Mesenchymal stem cell (in vitro differentiated cells and primary cell): ENCODE measurements around the gene TMEM272.

Experiments
- DNase-seq: peaks from one replicate; pipeline ENCODE4 v3.0.0-alpha.2; 2013
- H2AFZ ChIP-seq: one replicate; pipeline ENCODE4 v1.6.1; 2013; ENCODE audit warnings: low read depth, mild to moderate bottlenecking, control low read depth, inconsistent platforms, low read length, moderate library complexity
- H2AK5ac ChIP-seq: 2 replicates; pipeline ENCODE4 v1.6.1; 2013; ENCODE audit warnings: low read length, moderate library complexity, mild to moderate bottlenecking, inconsistent platforms; ENCODE audit not compliant: severe bottlenecking
- H2BK120ac ChIP-seq: one replicate; pipeline ENCODE4 v1.6.1; 2013; ENCODE audit warnings: low read depth, mild to moderate bottlenecking, inconsistent platforms, low read length, moderate library complexity
- H2BK12ac ChIP-seq, 2 experiments: one replicate each; pipeline ENCODE4 v1.6.1; 2013; ENCODE audit warnings: inconsistent platforms in 2 of 2, low read length in 2 of 2, mild to moderate bottlenecking in 2 of 2, moderate library complexity in 2 of 2, control low read depth in 1 of 2
- H2BK15ac ChIP-seq: one replicate; pipeline ENCODE4 v1.6.1; 2013; ENCODE audit warnings: mild to moderate bottlenecking, low read depth, inconsistent platforms; ENCODE audit not compliant: poor library complexity, severe bottlenecking
- H2BK5ac ChIP-seq: 2 replicates; pipeline ENCODE4 v1.6.1; 2013; ENCODE audit warnings: low read depth, mild to moderate bottlenecking, low read length, control low read depth, inconsistent platforms; ENCODE audit not compliant: poor library complexity, severe bottlenecking
- H3K14ac ChIP-seq, 2 experiments: one replicate each; pipeline ENCODE4 v1.6.1; 2013; ENCODE audit warnings: inconsistent platforms in 2 of 2, low read length in 2 of 2, control low read depth in 1 of 2, mild to moderate bottlenecking in 1 of 2, moderate library complexity in 1 of 2
- H3K18ac ChIP-seq, 2 experiments: one replicate each; pipeline ENCODE4 v1.6.1; 2013; ENCODE audit warnings: inconsistent platforms in 2 of 2, low read length in 2 of 2, control low read depth in 1 of 2, low read depth in 1 of 2, mild to moderate bottlenecking in 1 of 2
- H3K23ac ChIP-seq, 2 experiments: one replicate each; pipeline ENCODE4 v1.6.1; 2013; ENCODE audit warnings: inconsistent platforms in 2 of 2, low read length in 2 of 2, mild to moderate bottlenecking in 2 of 2, moderate library complexity in 2 of 2, control low read depth in 1 of 2
- H3K27ac ChIP-seq: 2 replicates; pipeline ENCODE4 v1.5.1; 2013; ENCODE audit warnings: mild to moderate bottlenecking, moderate library complexity, low read length, control low read depth, inconsistent platforms; ENCODE audit not compliant: poor library complexity, severe bottlenecking
- H3K27me3 ChIP-seq, 2 experiments: 2 replicates each; pipeline versions ENCODE4 v1.6.1 to v1.7.0; 2013; ENCODE audit warnings: low read length in 2 of 2, mild to moderate bottlenecking in 2 of 2, moderate library complexity in 2 of 2, control low read depth in 1 of 2, inconsistent platforms in 1 of 2; ENCODE audit not compliant: control insufficient read depth in 1 of 2, insufficient read depth in 1 of 2
- H3K36me3 ChIP-seq, 2 experiments: 2 replicates each; pipeline versions ENCODE4 v1.6.1 to v1.7.0; 2013; ENCODE audit warnings: low read length in 2 of 2, control low read depth in 1 of 2, inconsistent platforms in 1 of 2, low read depth in 1 of 2, mild to moderate bottlenecking in 1 of 2; ENCODE audit not compliant: insufficient read depth in 2 of 2, control insufficient read depth in 1 of 2
- H3K4ac ChIP-seq, 2 experiments: one replicate each; pipeline ENCODE4 v1.6.1; 2013; ENCODE audit warnings: inconsistent platforms in 2 of 2, low read length in 2 of 2, mild to moderate bottlenecking in 2 of 2, moderate library complexity in 2 of 2, control low read depth in 1 of 2, low read depth in 1 of 2
- H3K4me1 ChIP-seq: 2 replicates; pipeline ENCODE4 v1.6.1; 2013; ENCODE audit warnings: low read depth, low read length, control low read depth; ENCODE audit not compliant: control insufficient read depth, insufficient read depth
- H3K4me2 ChIP-seq: 2 replicates; pipeline ENCODE4 v1.6.1; 2013; ENCODE audit warnings: low read length, mild to moderate bottlenecking, inconsistent platforms; ENCODE audit not compliant: poor library complexity, severe bottlenecking
- H3K4me3 ChIP-seq, 2 experiments: 2 replicates each; pipeline versions ENCODE4 v1.5.1 to v1.7.0; 2013; ENCODE audit warnings: low read length in 2 of 2, mild to moderate bottlenecking in 2 of 2, control low read depth in 1 of 2, low read depth in 1 of 2; ENCODE audit not compliant: insufficient read depth in 1 of 2
- H3K79me1 ChIP-seq: replicated peaks from 2 replicates; pipeline ENCODE4 v1.6.1; 2013; ENCODE audit warnings: mild to moderate bottlenecking, control low read depth, low read length, inconsistent platforms; ENCODE audit not compliant: poor library complexity, severe bottlenecking
- H3K9ac ChIP-seq: 2 replicates; pipeline ENCODE4 v1.7.0; 2013; ENCODE audit warnings: mild to moderate bottlenecking, low read length, moderate library complexity
- H3K9me3 ChIP-seq: 2 replicates; pipeline ENCODE4 v1.7.0; 2013; ENCODE audit warnings: mild to moderate bottlenecking, low read length; ENCODE audit not compliant: control insufficient read depth
- H4K8ac ChIP-seq: one replicate; pipeline ENCODE4 v1.6.1; 2013; ENCODE audit warnings: inconsistent platforms, mild to moderate bottlenecking, low read length, moderate library complexity
- H4K91ac ChIP-seq: one replicate; pipeline ENCODE4 v1.6.1; 2013; ENCODE audit warnings: mild to moderate bottlenecking, low read length, inconsistent platforms
- WGBS: methylation state at CpG from one replicate; pipeline ENCODE4 v1.1.7; 2013; ENCODE audit warnings: mixed read lengths; 5-methylcytosine and 5-hydroxymethylcytosine counted together

TMEM272 gene

DNA sequence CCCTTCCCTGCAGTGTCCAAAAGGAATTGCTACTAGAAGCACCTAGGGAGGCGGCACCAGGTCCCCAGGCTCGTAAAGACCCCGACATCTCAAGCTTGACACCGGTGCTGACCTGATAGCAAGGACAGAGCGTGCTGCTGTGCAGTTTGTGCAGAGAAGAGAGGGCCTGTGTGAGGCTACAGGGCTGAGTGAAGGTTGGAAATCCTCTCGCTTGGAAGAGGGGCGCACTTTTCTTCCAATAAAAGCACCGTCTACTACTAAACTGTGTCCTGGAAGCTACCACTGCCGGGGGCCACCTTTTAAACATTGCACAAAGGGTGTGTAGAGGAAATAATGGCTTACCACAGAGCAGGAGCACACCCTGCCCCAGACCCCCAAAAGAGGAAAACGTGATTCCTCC, 11.0 kb downstream of the TMEM272 start:
- H3K23ac ChIP-seq = no peak overlapping the region
- H2AK5ac ChIP-seq = no peak overlapping the region
- no peak overlapping the region for H2BK15ac ChIP-seq
- no peak overlapping the region for H3K4ac ChIP-seq
- no peaks in the 10 kb centered on the region for H3K36me3 ChIP-seq
- H2AFZ ChIP-seq = no peak overlapping the region
- H3K4me2 ChIP-seq = no peak overlapping the region
- no peak overlapping the region for H3K18ac ChIP-seq
- no peak overlapping the region for H2BK5ac ChIP-seq
- H3K27me3 ChIP-seq = peaks cover 45 to 48% of the 10 kb centered on the region in 2 experiments
- no peak overlapping the region for H4K8ac ChIP-seq
- no peak overlapping the region for H2BK120ac ChIP-seq
- no peak overlapping the region for H3K4me3 ChIP-seq
- no peak overlapping the region for H3K14ac ChIP-seq
- H3K79me1 ChIP-seq = no peaks in the 10 kb centered on the region
- H3K9ac ChIP-seq = no peak overlapping the region
- no peak overlapping the region for H2BK12ac ChIP-seq
- H3K4me1 ChIP-seq = peaks cover 5% of the 10 kb centered on the region
- H3K27ac ChIP-seq = no peak overlapping the region
- H3K9me3 ChIP-seq = no peaks in the 10 kb centered on the region
- H4K91ac ChIP-seq = no peak overlapping the region
- WGBS = 88% methylated on average over 9 of the region's 10 CpGs
- DNase-seq = no peak

DNA sequence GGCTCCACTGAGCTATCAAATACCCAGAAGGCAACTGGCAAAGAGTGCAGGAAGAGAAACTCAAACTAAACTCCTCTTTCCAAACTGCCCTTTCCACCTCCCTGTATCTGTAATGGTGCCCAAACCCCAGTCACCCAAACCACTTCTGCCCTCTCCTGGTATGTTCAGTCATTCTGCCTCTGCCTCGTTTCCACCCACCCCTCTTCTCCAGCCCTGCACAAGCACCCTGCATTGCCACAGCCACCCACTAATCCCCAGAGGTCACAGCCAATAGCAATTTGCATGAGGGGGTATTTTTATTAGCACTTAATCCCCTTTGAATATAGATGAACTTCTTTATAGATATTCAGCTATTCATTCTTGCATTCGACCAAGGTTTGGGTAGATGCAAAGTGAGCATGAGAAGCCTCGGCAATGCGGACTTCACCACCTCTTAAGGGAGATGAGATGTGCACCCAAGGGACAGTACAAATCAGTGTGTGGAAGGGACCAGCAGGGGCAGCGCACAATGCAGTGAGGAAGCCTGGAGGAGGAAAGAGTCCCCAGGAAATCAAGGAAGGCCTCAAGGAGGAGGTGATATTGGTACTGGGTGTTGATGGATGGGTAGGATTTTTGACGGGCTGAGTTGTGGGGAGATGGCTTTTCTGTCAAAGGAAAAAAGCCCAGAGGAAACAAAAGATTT, 12.4 kb downstream of the TMEM272 start:
- Histone ChIP-seq H2BK120ac (no peak overlapping the region), H3K9me3 (no peaks in the 10 kb centered on the region), H2AFZ (no peak overlapping the region), H3K23ac (no peak overlapping the region), H3K4me1 (no peaks in the 10 kb centered on the region), H2BK12ac (no peak overlapping the region), H3K4me3 (no peak overlapping the region), H3K4ac (no peak overlapping the region), H4K8ac (no peak overlapping the region), H2BK15ac (no peak overlapping the region), H3K18ac (no peak overlapping the region), H3K36me3 (no peaks in the 10 kb centered on the region), H3K14ac (no peak overlapping the region), H3K79me1 (no peaks in the 10 kb centered on the region), H3K9ac (no peak overlapping the region), H3K27ac (no peak overlapping the region), H2BK5ac (no peak overlapping the region), H3K27me3 (peaks cover 52 to 60% of the 10 kb centered on the region in 2 experiments), H2AK5ac (no peak overlapping the region), H3K4me2 (no peak overlapping the region), H4K91ac (no peak overlapping the region)
- DNase-seq = peak; percentile 17
- 80% methylated on average over 5 of the region's 6 CpGs for WGBS

GRCh38 chr13:51831519-51831918, 13.5 kb downstream of the TMEM272 start:
- Histone ChIP-seq H2BK15ac (no peak overlapping the region), H3K18ac (no peak overlapping the region), H2BK5ac (no peak overlapping the region), H2BK12ac (no peak overlapping the region), H2AK5ac (no peak overlapping the region), H2AFZ (no peak overlapping the region), H3K9ac (no peak overlapping the region), H3K4me2 (no peak overlapping the region), H3K4me1 (no peaks in the 10 kb centered on the region), H3K23ac (no peak overlapping the region), H3K27me3 (peaks cover 53 to 70% of the 10 kb centered on the region in 2 experiments), H3K4ac (no peak overlapping the region), H2BK120ac (no peak overlapping the region), H4K91ac (no peak overlapping the region), H3K4me3 (no peak overlapping the region), H3K27ac (no peak overlapping the region), H3K79me1 (no peaks in the 10 kb centered on the region), H3K14ac (no peak overlapping the region), H4K8ac (no peak overlapping the region), H3K9me3 (no peaks in the 10 kb centered on the region), H3K36me3 (no peaks in the 10 kb centered on the region)
- DNase-seq = no peak
- WGBS = 94% methylated on average over 5 of the region's 5 CpGs

DNA sequence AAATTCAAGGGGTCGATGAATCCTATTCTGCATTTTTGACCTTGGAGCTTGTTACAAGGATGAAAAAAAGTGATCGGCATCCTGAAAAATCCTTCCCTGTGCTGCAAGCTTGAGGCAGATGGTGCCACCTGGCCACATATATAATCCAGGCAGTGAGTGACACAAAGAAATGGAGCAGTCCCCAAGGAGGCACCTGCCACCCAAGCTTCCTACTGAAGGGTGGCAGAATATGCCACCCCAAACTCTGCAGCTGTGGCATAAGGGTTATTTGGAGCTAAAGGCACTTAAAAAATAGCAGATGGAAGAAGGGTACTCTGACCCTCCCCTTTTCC, 15.4 kb downstream of the TMEM272 start:
- H2BK12ac ChIP-seq = no peak overlapping the region
- no peaks in the 10 kb centered on the region for H3K4me1 ChIP-seq
- no peak overlapping the region for H3K27ac ChIP-seq
- no peak overlapping the region for H3K18ac ChIP-seq
- no peak overlapping the region for H2BK120ac ChIP-seq
- H3K79me1 ChIP-seq = no peaks in the 10 kb centered on the region
- no peak overlapping the region for H4K8ac ChIP-seq
- H4K91ac ChIP-seq = no peak overlapping the region
- H3K4me3 ChIP-seq = no peak overlapping the region
- no peak overlapping the region for H3K9ac ChIP-seq
- H3K4ac ChIP-seq = no peak overlapping the region
- H2AK5ac ChIP-seq = no peak overlapping the region
- no peaks in the 10 kb centered on the region for H3K36me3 ChIP-seq
- H3K14ac ChIP-seq = no peak overlapping the region
- H3K27me3 ChIP-seq = peaks cover 50 to 74% of the 10 kb centered on the region in 2 experiments
- H2BK5ac ChIP-seq = no peak overlapping the region
- no peak overlapping the region for H2BK15ac ChIP-seq
- WGBS = 98% methylated on average over 2 of the region's 2 CpGs
- H3K9me3 ChIP-seq = no peaks in the 10 kb centered on the region
- no peak overlapping the region for H3K23ac ChIP-seq
- DNase-seq = no peak
- H2AFZ ChIP-seq = no peak overlapping the region
- H3K4me2 ChIP-seq = no peak overlapping the region
